HG03521 (cell line): ENCODE data around the gene TENM3.
A peak's percentile ranks its signal among the peaks of the same experiment; 100 is the strongest.

Experiments
- ATAC-seq: cut with Tn5 transposase; IDR thresholded peaks from one replicate; pipeline ENCODE4 v1.9.1; 2021; ENCODE audit warnings: mild to moderate bottlenecking, moderate library complexity; ENCODE audit not compliant: unreplicated experiment

The TENM3 gene

GRCh38 chr4:182705389-182705788 lies 462.2 kb downstream of the TENM3 start:
- no peak for ATAC-seq

DNA sequence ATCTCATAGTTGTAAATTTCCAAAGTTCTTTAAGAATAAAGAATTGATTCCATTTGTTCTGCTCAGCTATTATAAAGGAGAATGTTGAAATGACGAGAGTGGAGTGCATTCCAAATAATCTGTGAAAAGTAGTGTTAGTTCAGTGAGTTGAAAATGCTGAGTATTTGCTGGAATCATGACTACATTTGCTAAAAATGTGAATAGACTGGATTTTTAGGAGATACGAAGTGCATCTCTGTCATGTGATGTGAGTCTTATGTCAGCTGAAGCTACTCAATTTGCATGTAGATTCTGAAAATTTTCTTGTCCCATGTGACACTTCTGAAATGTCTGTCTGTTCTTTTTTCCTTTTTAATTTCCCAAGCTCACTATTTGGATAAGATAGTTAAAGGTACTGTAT lies 468.0 kb downstream of the TENM3 start:
- ATAC-seq = no peak

GRCh38 chr4:182715548-182715947 lies 472.3 kb downstream of the TENM3 start:
- no peak for ATAC-seq

GRCh38 chr4:182716192-182716591 lies 473.0 kb downstream of the TENM3 start:
- ATAC-seq = no peak

GRCh38 chr4:182717788-182718583 lies 474.8 kb downstream of the TENM3 start:
- peak; percentile 77 for ATAC-seq

DNA sequence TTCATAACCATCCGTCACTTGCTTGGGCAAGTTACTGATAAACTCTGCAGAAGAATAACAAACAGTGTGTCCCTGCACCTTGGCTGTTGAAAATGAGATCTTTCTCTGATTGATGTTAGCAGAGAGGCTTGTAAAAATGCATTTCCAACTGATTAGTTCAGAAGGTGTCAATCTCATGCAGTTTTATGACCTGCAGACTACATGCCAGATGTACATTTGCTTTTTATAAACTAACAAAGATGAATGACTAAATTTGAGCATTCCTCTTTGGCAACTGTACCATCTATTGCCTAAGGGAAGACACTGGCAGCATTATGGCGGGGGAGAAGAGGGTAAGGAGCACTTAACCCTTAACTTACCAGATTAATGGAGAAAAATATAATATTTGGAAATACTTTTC lies 481.2 kb downstream of the TENM3 start:
- ATAC-seq = no peak

DNA sequence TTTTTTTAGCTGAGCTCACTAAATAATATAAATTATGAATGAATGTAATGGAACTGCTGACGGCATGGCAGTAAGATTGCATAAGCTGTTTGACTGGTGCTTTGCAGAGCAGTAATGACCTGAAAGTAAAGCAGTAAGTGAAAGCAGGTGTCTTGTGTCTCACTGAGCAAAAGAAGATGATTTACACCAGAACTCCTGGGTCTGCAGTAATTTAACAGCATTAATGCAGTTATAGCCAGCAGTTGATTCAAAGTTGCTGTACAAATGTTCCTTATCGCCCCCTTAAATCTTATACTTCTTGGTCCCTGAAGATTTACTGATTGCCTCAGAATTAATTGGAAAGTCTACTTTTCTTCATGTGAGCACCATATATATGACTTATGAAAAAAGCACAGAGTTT lies 486.3 kb downstream of the TENM3 start:
- ATAC-seq = no peak

DNA sequence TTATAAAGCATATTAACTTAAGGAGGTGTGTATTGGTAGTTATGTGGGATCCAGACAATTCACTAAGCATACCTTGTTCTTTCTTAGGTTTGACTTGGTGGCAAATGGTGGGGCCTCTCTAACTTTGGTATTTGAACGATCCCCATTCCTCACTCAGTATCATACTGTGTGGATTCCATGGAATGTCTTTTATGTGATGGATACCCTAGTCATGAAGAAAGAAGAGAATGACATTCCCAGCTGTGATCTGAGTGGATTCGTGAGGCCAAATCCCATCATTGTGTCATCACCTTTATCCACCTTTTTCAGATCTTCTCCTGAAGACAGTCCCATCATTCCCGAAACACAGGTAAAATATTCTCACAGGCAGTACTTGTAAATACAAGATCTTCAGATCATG lies 487.6 kb downstream of the TENM3 start:
- ATAC-seq = no peak

- ATAC-seq = no peak
Measured at GRCh38 chr4:182736207-182736606, 493.0 kb downstream of the TENM3 start.

DNA sequence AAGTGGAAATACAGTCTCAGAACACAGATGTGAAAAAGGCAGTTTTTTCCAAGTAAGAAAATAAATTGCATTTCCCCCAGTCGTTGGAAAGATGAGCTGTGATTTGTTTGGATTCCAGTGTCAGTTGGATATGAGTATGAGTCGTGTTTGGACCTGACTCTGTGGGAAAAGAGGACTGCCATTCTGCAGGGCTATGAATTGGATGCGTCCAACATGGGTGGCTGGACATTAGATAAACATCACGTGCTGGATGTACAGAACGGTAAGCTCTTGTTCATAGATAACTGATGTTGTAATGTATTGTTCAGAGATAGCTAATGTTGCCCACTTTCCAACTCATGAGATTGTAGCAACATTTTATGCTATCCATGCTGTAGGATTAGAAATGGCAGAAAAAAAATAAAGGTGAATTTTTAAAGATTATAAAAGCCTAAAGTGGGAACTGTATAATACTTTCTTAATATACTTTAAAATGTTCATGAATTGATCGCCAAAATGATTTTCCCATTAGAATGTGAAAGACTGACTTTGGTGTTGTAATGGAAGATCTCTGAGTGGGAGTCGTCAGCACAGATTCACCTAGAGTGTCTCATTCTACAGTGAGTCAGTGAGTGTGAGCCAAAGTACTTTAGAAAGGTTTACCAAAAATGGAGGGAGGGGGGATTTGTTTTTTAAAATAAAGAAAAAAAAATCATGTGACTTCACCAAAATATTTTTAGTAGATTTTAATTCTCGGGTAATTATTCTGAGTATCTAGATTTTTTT lies 495.3 kb downstream of the TENM3 start:
- no peak for ATAC-seq

GRCh38 chr4:182740256-182740655 lies 497.1 kb downstream of the TENM3 start:
- no peak for ATAC-seq

DNA sequence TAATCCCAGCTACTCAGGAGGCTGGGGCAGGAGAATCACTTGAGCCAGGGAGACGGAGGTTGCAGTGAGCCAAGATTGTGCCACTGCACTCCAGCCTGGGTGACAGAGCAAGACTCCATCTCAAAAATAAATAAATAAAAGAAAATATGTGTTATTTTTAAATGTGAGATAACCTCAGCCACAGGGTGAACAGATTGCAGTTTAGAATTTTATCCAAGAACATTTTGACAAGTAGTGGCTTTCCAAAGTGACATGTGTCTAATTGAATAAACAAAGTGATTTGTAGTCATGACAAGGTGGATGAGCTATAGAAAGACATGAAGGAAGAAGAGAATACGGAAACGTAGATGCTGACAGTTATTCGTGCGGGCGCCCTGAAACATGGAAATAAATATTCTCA lies 497.9 kb downstream of the TENM3 start:
- ATAC-seq = no peak

- no peak for ATAC-seq
Measured at GRCh38 chr4:182741914-182742313, 498.7 kb downstream of the TENM3 start.

DNA sequence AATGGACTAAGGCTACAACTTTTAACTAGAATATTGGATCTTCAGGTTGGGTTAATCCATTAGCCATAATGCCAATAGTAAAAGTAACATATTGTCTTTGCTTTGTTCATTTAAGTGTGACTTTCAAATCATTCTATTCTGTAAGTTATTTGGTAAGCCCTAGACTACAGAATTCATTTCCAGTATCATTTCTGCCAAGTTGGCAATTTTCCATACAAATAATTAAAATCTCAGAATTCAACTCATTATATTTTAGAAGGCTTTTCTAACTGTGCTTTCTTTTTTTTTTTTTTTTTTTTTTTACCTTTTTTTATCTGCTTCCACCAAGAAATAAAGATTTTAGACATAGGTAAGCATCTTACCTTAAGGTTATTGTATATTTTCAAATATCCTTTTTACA lies 500.6 kb downstream of the TENM3 start:
- no peak for ATAC-seq

GRCh38 chr4:182745237-182745636 lies 502.0 kb downstream of the TENM3 start:
- ATAC-seq = no peak

- no peak for ATAC-seq
Measured at GRCh38 chr4:182746876-182747275, 503.7 kb downstream of the TENM3 start.

DNA sequence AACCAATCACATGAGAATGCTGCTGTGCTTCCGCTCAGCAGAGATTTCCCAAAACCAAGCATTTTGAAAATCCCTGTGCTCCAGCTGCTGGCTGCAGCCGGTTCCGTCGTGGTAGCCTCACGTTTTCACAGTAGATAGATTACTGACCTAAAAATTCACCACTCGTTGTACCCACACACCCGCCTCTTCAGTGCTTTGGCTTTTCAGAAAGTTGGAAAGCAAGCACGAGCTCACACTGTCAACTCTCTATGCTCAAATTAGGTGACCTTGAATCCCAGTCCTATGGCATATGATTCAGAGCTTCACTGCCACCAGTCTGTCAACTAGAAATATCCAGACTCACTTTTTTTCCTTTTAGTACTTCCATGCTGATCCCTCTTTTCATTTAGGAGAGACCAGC lies 505.1 kb downstream of the TENM3 start:
- no peak for ATAC-seq

GRCh38 chr4:182748949-182749348 lies 505.7 kb downstream of the TENM3 start:
- ATAC-seq = no peak

DNA sequence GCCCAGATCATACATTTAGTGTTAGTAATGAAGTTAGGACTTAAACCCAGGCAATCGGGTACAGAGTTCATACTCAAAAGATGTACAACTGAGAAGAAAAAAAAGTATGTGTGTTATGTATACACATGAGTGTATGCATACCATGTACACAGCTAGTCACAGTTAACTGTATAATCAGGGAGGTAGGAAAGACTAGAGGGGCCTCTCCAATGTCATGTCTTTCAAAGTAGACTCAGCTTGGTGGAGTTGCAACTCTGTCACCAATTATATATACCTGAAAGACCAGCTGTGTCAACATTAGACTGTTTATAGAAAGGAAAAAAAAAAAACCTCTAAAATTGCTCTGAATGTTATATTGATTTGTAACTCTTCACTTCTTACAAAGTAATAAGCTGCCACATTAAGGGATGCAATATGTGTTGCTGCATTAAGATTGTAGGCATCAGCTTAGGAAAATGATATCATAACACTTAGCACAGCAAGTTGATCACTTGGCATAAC lies 506.5 kb downstream of the TENM3 start:
- ATAC-seq = no peak

- ATAC-seq = no peak
Measured at GRCh38 chr4:182752158-182752910, 509.1 kb downstream of the TENM3 start.

DNA sequence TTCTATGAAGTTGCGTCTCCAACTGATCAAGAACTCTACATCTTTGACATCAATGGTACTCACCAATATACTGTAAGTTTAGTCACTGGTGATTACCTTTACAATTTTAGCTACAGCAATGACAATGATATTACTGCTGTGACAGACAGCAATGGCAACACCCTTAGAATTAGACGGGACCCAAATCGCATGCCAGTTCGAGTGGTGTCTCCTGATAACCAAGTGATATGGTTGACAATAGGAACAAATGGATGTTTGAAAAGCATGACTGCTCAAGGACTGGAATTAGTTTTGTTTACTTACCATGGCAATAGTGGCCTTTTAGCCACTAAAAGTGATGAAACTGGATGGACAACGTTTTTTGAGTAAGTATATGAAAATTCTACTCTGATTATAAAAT lies 511.7 kb downstream of the TENM3 start:
- ATAC-seq = no peak
